ENCODE results near the gene FKBP5.

DNA sequence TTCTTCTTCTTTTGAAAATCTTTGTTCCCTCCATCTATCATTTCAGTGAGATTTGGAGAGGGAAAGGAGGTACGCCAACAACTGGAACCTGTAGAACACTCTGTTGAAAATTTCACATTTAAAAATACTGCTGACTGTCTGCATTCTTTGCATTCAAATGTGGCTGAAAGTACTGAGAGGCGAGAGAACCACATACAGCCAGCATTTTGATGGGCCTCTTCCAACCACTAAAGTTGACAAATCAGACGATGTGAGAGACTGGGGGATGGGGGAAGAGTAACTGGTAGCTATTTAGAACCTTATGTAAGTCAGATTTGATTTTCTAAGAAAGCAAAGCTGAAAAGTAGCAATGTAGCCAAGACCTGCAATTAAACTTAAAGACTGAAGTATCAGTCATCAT, 77.5 kb downstream of the FKBP5 start:
- no peak for TF ChIP-seq CTCF (IDR thresholded peaks at IDR 0.05)
- TF ChIP-seq POLR2A (IDR thresholded peaks at IDR 0.05), result no peak
